ENCODE measurements around the gene RAD51D. TPM values are rescaled to one million over a fixed set of nuclear protein-coding genes. Genes with fewer than 3 reads are reported as not detected.
A peak's percentile ranks its signal among the peaks of the same experiment; 100 is the strongest.
"Not testable (repeated sequence)": the region's sequence is repeated elsewhere in the genome, so short reads cannot be mapped to it uniquely, and the experiment has no call there.

The RAD51D gene
- total RNA-seq, result 10 to 100 TPM; 30.4 TPM

DNA sequence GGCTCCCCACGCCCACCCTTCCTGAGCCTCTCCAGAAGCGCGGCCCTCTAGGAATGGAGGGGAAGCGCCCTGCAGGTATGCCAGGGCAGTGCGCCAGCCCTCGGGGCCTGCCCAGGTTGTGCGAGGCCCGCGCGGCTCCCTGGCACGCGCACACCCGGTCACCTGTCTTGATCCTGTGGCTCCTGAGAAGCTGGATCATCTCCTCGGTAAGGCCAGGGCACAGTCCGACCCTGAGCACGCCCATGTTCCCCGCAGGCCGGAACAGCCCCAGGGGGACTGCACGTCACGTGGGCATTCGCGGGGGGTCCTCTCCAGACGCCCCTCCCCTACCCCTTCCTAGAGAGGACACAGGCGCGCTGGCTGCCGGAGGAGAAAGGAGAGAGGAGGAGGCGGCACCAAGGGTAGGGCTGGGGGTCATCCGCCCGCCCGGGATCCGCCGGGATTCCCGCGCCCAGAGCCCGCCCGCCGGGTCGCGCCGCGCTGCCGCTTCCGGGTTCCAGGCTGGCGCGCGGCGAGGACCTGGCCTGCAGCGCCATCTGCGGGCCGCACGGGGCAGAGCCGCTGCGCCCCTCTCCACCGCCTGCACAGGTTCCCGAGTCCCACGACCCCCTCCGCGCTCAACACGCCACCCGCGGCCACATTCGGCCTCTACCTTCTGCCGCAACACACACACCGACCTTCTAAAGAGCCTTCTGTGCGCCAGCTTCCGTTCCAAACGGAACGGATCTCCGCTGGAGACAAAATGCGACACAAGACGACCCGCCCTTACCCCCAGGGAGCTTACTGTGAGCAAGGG, at the start of gene RAD51D:
TSS of gene RAD51D (minus strand) at position 491 of the 796 bp plus-strand sequence. CDS start at position 244, 247 bp downstream.
- no peaks in the 10 kb centered on the region for H3K9me3 Mint-ChIP-seq
- peak within 1 kb of the TSS; percentile 95 to 96 for H3K27ac Mint-ChIP-seq
- H3K36me3 Mint-ChIP-seq, result peaks cover 18 to 25% of the 10 kb centered on the region in 2 donors
- DNase-seq (ENCODE audit: low spot score in 2 of 2), result peak; percentile 84 to 86
- peak; percentile 92 to 93 for ATAC-seq

DNA sequence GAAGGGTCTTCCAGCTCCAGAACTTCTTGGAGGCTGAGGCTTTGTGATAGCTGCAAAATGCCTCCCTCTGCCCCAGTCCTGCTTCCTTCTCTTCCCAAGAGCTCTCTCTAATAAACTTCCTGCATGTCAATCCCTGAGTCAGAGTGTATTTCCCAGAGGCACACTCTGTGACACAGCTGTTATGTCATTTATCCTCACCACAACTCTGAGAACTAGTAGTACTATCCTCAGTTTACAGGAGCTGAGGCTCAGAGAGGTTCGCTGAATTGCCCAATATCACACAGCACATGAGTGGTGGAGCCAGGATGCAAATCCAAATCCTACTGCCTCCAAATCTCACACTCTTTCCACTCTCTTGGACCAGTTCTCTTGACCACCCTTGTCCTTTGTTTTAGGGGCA, 48.0 kb upstream of the RAD51D start:
- DNase-seq (ENCODE audit: low spot score in 2 of 2) (no peak), ATAC-seq (no peak)
- H3K27ac Mint-ChIP-seq, result no peak overlapping the region
- no peaks in the 10 kb centered on the region for H3K9me3 Mint-ChIP-seq
- no peaks in the 10 kb centered on the region for H3K36me3 Mint-ChIP-seq

DNA sequence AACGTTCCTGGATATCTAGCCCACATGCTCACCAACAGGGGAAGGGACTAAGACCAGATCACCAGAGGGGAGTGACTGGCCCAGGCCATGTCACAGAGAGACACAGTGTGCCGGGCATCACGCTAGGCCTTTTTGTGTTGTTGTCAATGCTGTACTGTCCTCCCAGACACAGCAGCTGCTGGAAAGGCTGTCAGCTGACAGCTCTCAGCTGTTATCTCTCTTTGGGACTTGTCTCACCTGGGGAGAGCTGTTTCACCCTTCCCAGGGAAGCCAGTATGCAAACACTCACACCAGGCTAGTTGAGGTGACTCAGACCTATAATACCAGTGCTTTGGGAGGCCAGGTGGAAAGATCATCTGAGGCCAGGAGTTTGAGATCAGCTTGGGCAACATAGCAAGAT, 47.4 kb upstream of the RAD51D start:
- Mint-ChIP-seq H3K27ac (no peak overlapping the region), H3K9me3 (no peaks in the 10 kb centered on the region), H3K36me3 (no peaks in the 10 kb centered on the region)
- DNase-seq (ENCODE audit: low spot score in 2 of 2), result no peak
- ATAC-seq, result no peak

DNA sequence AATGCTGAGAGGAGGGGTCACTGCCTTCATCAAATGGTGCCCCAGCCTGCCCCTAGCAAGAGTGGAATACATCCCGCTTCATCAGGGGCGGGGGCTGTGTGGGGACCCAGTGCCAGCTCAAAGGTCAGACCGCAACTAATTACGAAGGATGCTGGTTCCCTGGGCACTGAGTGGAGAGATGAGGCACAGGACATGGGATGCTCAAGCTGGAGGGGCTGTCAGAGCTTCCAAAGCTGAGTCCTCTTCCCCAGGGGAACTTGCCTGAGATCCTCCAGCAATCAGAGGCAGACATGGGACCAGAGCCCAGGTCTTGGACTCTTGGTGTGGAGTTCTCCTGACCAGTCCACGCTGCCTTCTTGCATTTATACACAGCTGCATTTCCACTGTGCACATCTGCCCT, 46.9 kb upstream of the RAD51D start:
- Mint-ChIP-seq H3K9me3 (no peaks in the 10 kb centered on the region), H3K27ac (no peak overlapping the region), H3K36me3 (no peaks in the 10 kb centered on the region)
- no peak for DNase-seq (ENCODE audit: low spot score in 2 of 2)
- no peak for ATAC-seq

DNA sequence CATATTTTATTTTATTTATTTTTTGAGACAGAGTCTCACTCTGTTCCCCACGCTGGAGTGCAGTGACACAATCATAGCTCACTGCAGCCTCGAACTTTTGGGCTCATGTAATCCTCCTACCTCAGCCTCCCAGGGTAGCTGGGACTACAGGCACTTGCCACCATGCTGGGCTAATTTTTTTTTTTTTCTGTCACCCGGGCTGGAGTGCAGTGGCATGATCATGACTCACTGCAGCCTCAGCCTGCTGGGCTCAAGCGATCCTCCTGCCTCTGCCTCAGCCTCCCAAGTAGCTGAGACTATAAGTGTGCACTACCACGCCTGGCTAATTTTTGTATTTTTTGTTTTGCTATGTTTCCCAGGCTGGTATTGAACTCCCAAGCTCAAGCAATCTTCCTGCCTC, 45.1 kb upstream of the RAD51D start:
- no peak for DNase-seq (ENCODE audit: low spot score in 2 of 2)
- Mint-ChIP-seq H3K27ac (no peak overlapping the region), H3K36me3 (no peaks in the 10 kb centered on the region), H3K9me3 (no peaks in the 10 kb centered on the region)
- ATAC-seq, result no peak

DNA sequence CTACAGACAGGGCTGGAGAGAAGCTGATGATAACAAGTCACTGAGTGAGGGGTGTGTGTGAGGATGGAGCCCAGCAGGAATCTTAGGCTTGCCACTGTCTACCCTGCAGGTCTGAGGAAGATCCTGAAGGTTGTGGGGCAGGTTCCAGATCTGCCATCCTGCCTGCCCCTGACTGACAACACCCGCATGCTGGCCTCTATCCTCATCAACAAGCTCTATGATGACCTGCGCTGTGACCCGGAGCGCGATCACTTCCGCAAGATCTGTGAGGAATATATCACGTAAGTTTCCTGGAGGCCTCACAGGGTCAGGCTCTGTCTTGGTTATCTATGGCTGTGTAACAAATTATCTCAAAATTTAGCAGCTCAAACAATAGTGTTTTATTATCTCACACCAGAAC, 44.2 kb upstream of the RAD51D start:
- no peak for ATAC-seq
- no peak for DNase-seq (ENCODE audit: low spot score in 2 of 2)
- no peaks in the 10 kb centered on the region for H3K36me3 Mint-ChIP-seq
- H3K27ac Mint-ChIP-seq, result no peak overlapping the region
- H3K9me3 Mint-ChIP-seq, result no peaks in the 10 kb centered on the region

DNA sequence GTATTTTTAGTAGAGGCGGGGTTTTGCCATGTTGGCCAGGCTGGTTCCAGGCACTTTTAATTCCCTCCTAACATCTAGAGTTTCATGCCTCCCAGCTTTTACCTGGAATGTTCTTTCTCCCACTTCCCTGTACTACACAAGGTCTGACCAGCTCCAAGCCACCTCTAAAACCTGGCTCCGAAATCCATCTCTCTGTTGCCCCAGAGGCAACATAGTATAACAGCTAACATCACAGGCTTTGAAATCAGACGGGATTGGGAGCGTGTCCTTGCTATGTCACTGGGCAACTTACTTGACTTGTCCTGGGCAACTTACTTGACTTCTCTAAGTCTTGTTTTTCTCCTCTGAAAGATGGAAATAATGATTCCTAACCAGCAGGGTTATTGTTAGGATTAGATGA, 43.1 kb upstream of the RAD51D start:
- H3K36me3 Mint-ChIP-seq, result no peaks in the 10 kb centered on the region
- ATAC-seq (no peak), DNase-seq (ENCODE audit: low spot score in 2 of 2) (no peak)
- H3K9me3 Mint-ChIP-seq, result peaks cover 0 to 4% of the 10 kb centered on the region in 2 donors
- H3K27ac Mint-ChIP-seq, result no peak overlapping the region

DNA sequence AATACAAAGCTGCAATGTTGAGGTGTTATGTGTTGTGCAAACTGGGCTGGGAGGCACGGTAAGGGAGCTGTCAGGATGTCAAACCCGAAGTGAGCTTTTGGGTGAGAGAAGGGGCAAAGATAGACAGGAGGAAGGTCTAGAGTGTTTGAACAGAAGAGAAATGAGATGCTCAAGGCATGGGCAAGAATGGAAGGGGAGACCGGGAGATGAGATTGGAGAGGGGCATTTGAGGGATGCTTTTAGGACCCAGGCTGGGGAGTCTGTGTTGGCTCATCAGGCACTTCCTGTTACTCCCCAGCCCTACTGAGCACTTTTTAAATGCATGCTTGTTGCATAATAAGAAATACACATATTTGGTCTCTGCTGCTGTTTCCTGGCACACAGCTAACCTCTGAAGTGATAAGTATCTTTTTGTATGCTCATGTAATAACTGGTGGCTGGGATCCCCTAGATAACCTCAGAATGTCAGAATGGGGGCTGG, 41.7 kb upstream of the RAD51D start:
- H3K36me3 Mint-ChIP-seq, result no peaks in the 10 kb centered on the region
- ATAC-seq, result peak in 1 of 2 donors; percentile 15
- no peak for DNase-seq (ENCODE audit: low spot score in 2 of 2)
- H3K9me3 Mint-ChIP-seq, result peaks cover 0 to 4% of the 10 kb centered on the region in 2 donors
- peak overlapping the region in 1 of 2 donors; percentile 46 for H3K27ac Mint-ChIP-seq

DNA sequence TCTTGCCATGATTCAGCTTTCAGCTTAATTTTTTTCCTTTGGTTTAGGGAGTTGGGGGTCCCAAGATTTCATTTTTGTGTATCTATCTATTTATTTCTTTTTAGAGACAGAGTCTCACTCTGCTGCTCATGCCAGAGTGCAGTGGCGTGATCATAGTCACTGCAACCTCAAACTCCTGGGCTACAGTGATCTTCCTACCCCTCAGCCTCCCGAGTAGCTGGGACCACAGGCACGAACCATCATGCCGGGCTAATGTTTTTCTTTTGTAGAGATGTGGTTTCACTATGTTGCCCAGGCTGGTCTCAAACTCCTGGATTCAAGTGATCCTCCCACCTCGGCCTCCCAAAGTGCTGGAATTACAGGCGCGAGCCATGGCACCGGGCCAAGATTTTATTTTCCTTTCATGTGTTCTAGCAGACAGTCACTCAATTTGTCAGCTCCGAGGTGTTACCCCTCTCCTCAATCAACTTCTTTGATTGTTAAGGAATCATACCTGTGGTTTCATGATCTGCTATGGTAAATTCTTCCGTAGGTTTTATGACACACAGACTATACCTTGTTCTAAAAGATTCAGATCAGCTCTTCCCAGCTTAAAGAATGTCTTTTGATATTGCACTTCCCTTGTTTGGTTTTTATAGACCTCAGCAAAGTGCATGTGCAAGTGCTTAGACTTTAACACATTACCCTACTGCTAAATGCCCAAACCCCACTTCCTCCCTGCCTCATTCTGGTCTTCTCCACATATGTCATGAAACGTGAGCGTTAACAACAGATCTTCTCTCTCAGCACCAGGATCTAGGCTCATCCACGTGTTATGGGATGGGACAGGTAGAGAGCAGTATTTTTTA, 40.9 kb upstream of the RAD51D start:
- DNase-seq (ENCODE audit: low spot score in 2 of 2) (peak in 1 of 2 donors; percentile 20), ATAC-seq (peak; percentile 85 to 91)
- Mint-ChIP-seq H3K9me3 (peaks cover 0 to 4% of the 10 kb centered on the region in 2 donors), H3K36me3 (no peaks in the 10 kb centered on the region), H3K27ac (peak overlapping the region; percentile 6 to 46)

DNA sequence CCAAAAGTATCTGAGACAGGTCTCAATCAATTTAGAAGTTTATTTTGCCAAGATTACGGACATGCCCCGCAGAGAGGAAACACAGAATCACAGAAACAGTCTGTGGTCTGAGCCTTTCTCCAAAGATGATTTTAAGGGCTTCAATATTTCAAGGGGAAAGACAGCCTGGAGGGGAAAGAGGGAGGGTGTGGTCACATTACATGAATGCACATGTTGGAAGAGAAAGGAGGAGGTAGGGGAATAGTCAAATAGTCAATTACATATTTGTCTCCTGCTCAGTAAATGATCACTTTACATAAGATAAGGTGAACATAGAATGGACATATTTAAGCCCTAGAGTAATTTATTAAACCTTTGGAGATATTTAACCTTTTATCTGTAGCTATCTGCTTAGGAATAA, 40.3 kb upstream of the RAD51D start:
- H3K27ac Mint-ChIP-seq, result peak overlapping the region in 1 of 2 donors; percentile 46
- ATAC-seq, result no peak

DNA sequence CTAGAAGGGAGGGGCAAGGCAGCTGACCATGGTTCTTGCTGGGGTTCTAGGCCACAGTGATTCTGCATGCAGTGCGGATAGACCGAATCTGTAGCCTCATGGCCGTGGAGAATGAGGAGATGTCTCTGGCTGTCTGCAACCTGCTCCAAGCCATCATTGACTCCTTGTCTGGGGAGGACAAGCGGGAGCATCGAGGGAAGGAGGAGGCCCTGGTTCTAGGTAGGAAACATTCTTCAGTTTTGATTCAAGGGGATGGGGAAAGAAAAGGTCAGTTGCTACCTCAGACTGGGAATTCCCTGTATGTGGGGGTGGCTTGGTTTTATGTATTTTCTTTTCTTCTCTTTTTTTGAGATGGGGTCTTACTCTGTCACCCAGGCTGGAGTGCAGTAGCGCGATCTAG, 35.6 kb upstream of the RAD51D start:
- no peak for DNase-seq (ENCODE audit: low spot score in 2 of 2)
- Mint-ChIP-seq H3K27ac (no peak overlapping the region), H3K9me3 (peaks cover 0 to 4% of the 10 kb centered on the region in 2 donors), H3K36me3 (no peaks in the 10 kb centered on the region)
- no peak for ATAC-seq

More for the DNA sequence above, 40.3 kb upstream of the RAD51D start:
- no peak for DNase-seq (ENCODE audit: low spot score in 2 of 2)
- H3K36me3 Mint-ChIP-seq, result no peaks in the 10 kb centered on the region
- peaks cover 0 to 4% of the 10 kb centered on the region in 2 donors for H3K9me3 Mint-ChIP-seq

DNA sequence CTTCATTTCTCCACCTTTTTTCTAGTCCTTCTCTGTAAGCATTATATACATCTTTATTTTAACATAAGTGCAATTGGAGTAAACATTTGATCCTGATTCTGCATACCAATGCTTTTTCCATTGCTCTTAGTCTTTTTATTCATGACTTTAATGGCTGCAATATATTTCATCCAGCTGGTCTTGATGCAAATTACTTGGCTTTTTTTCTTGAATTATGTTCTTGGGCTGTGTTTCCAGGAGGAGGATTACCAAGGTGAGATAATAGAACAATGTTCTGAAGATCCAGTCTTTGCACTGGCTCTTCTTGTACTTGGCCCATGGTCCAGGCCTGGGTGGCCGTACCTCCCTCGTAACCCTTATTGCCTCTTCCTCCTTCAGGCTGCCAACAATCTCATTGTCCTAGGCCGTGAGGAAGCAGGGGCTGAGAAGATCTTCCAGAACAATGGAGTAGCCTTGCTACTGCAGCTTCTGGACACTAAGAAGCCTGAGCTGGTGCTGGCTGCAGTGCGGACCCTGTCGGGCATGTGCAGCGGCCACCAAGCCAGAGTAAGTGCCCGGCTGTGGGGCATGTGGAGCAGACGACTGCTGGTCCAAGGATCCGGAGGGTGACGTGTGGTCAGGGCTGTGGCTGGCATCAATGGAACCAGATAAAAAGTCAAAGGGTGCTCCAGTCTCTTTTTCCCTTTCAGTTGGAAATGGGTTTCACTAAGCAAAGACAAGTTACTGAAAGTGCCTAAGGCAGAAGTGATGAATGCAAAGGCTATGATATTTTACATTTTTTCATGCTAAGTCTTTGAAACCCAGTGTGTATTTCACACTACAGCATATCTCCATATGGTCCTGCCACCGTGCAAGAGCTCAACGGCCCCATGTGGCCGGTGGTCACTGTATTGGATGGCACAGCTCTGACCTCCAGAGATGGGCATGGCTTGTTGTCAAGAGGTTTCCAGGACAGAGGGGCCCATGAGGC, 34.8 kb upstream of the RAD51D start:
- ATAC-seq (no peak), DNase-seq (ENCODE audit: low spot score in 2 of 2) (no peak)
- no peak overlapping the region for H3K27ac Mint-ChIP-seq
- no peaks in the 10 kb centered on the region for H3K36me3 Mint-ChIP-seq
- H3K9me3 Mint-ChIP-seq, result peaks cover 0 to 4% of the 10 kb centered on the region in 2 donors

DNA sequence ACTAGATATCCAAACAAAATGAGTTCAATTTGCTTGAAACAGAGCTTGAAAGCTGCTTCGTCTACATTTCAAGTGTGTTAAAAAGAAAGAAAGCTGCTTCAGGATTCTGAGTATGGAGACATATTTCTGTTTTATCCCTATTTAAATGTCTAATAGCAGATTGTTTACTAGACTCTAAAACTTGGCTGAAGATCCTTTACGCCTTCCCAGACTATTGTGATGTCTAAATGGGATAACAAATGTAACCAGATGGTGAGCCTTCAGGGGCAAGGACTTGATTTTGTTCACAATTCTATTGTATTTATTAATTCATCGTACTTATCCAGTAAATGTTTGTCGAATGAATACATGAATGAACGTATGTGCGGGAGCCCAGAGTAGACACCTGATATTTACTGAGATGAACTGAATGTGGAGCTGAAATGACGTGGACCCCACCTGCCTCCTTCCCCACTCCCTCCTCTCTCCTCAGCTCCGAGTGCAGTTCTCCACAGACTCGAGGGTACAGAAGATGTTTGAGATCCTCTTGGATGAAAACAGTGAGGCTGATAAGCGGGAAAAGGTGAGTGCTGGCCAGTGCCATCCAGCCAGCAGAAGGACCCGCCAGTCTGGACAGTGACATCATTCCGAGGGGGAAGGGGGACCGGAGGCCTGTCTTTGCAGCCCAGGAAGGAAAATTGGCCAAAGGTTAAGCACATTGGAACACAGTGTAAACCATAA, 32.9 kb upstream of the RAD51D start:
- no peak for ATAC-seq
- H3K27ac Mint-ChIP-seq, result no peak overlapping the region
- no peaks in the 10 kb centered on the region for H3K9me3 Mint-ChIP-seq
- H3K36me3 Mint-ChIP-seq, result no peaks in the 10 kb centered on the region
- no peak for DNase-seq (ENCODE audit: low spot score in 2 of 2)

DNA sequence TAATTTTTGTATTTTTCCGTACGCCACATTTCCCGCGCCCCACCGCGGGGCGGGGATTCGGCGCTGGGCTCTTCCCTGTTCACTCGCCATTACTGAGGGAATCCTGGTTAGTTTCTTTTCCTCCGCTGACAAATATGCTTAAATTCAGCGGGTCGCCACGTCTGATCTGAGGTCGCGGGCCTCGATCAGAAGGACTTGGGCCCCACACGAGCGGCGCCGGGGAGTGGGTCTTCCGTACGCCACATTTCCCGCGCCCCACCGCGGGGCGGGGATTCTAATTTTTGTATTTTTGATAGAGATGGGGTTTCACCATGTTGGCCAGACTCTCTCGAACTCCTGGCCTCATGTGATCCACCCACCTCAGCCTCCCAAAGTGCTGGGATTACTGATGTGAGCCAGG, 31.4 kb upstream of the RAD51D start:
- not testable (repeated sequence) for H3K36me3 Mint-ChIP-seq, H3K27ac Mint-ChIP-seq, ATAC-seq, H3K9me3 Mint-ChIP-seq
- peak in 1 of 2 donors; percentile 66 for DNase-seq (ENCODE audit: low spot score in 2 of 2)

DNA sequence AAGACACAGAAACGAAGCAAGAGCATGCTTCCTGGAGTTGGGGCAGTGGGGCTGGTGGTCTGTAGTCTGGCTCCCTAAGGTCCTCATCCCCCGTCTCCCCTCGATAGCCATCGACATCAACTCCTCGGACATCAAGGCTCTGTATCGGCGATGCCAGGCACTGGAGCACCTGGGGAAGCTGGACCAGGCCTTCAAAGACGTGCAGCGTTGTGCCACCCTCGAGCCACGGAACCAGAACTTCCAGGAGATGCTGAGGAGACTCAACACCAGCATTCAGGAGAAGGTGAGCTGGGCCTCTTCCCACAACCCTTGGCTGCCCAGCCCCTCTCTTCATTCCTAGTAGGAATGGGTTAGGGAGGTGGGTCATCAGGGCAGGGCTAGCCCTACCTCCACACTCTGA, 30.3 kb upstream of the RAD51D start:
- ATAC-seq (no peak), DNase-seq (ENCODE audit: low spot score in 2 of 2) (no peak)
- Mint-ChIP-seq H3K27ac (no peak overlapping the region), H3K9me3 (no peaks in the 10 kb centered on the region), H3K36me3 (no peaks in the 10 kb centered on the region)

DNA sequence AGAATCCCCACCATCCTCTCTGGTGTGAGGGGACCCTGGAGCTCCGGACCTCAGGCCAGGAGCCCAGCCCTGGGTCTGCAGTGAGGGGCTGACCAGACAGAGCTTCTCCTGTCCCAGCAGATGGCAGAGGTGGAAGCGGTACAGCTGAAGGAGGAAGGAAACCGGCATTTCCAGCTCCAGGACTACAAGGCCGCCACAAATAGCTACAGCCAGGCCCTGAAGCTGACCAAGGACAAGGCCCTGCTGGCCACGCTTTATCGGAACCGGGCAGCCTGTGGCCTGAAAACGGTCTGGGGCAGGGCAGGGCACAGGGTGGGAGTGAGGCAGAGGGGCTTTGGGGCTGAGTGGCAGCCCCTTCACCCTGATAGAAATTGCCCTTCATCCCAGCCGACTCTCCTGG, 28.5 kb upstream of the RAD51D start:
- ATAC-seq (no peak), DNase-seq (ENCODE audit: low spot score in 2 of 2) (no peak)
- H3K27ac Mint-ChIP-seq, result no peak overlapping the region
- H3K9me3 Mint-ChIP-seq, result no peaks in the 10 kb centered on the region
- no peaks in the 10 kb centered on the region for H3K36me3 Mint-ChIP-seq
